CD4-positive, CD25-positive, alpha-beta regulatory T cell (primary cell): ENCODE measurements around the gene DNAJC21. TPM values are rescaled to one million over a fixed set of nuclear protein-coding genes. Genes with fewer than 3 reads are reported as not detected.
"Not testable (repeated sequence)": the region's sequence is repeated elsewhere in the genome, so short reads cannot be mapped to it uniquely, and the experiment has no call there.

Source experiments
- ATAC-seq, 2 donors: fragments of 150-1000 bp; cut with Tn5 transposase; one replicate each; pipeline ENCODE4 v1.10.0; 2021; ENCODE audit warnings: low read depth in 2 of 2, moderate number of reproducible peaks in 2 of 2, moderate library complexity in 1 of 2
- DNase-seq, 3 donors: peaks; one replicate each; pipeline versions ENCODE4 v3.0.0 to v3.0.0-alpha.2; 2012 to 2022; ENCODE audit warnings: mixed read lengths in 1 of 3
- H3K27ac ChIP-seq: one replicate; pipeline ENCODE4 v1.7.0; 2013; ENCODE audit warnings: mild to moderate bottlenecking, low read length; ENCODE audit not compliant: insufficient read depth, poor library complexity, severe bottlenecking
- H3K27me3 ChIP-seq: one replicate; pipeline ENCODE4 v1.7.0; 2013; ENCODE audit warnings: low read length; ENCODE audit not compliant: control insufficient read depth, insufficient read depth
- H3K36me3 ChIP-seq: one replicate; pipeline ENCODE4 v1.7.0; 2013; ENCODE audit warnings: mild to moderate bottlenecking, low read length, moderate library complexity; ENCODE audit not compliant: control insufficient read depth, insufficient read depth
- H3K4me1 ChIP-seq: 2 replicates; pipeline ENCODE4 v1.7.0; 2013; ENCODE audit warnings: mild to moderate bottlenecking, low read length; ENCODE audit not compliant: insufficient read depth, control insufficient read depth, poor library complexity, severe bottlenecking
- H3K4me3 ChIP-seq: one replicate; pipeline ENCODE4 v1.7.0; 2013; ENCODE audit warnings: low read depth, mild to moderate bottlenecking, low read length, moderate library complexity
- H3K9me3 ChIP-seq, 2 experiments: 1 replicate in 1 of 2; 2 replicates in 1 of 2; pipeline ENCODE4 v1.7.0; 2013; ENCODE audit warnings: low read length in 2 of 2, mild to moderate bottlenecking in 1 of 2, moderate library complexity in 1 of 2; ENCODE audit not compliant: control insufficient read depth in 2 of 2
- H3K27ac Mint-ChIP-seq, 3 donors: one replicate each; pipeline ENCODE4 v1.8.0; 2020 to 2022; ENCODE audit warnings: mild to moderate bottlenecking in 3 of 3, mixed read lengths in 3 of 3, moderate library complexity in 2 of 3
- H3K27me3 Mint-ChIP-seq: one replicate; pipeline ENCODE4 v1.8.0; 2022; ENCODE audit warnings: mild to moderate bottlenecking, mixed read lengths
- H3K36me3 Mint-ChIP-seq: one replicate; pipeline ENCODE4 v1.8.0; 2020; ENCODE audit warnings: mixed read lengths
- H3K4me1 Mint-ChIP-seq, 4 donors: one replicate each; pipeline ENCODE4 v1.8.0; 2020 to 2022; ENCODE audit warnings: mixed read lengths in 4 of 4, mild to moderate bottlenecking in 1 of 4
- H3K4me3 Mint-ChIP-seq, 4 donors: one replicate each; pipeline ENCODE4 v1.8.0; 2020 to 2022; ENCODE audit warnings: mild to moderate bottlenecking in 4 of 4, mixed read lengths in 4 of 4, moderate library complexity in 3 of 4
- H3K9me3 Mint-ChIP-seq, 7 donors: one replicate each; pipeline ENCODE4 v1.8.0; 2020 to 2022; ENCODE audit warnings: mixed read lengths in 7 of 7, mild to moderate bottlenecking in 3 of 7, moderate library complexity in 2 of 7
- polyA plus RNA-seq, 4 donors: library from polyadenylated mRNA; unstranded; fragments of 300-500 nt; fragmentation: Illumina TruSeq; gene quantifications; one replicate each; pipeline ENCODE4 v1.2.3, GENCODE V29; 2021
- total RNA-seq: library from RNA; stranded (reverse); gene quantifications from one replicate; pipeline ENCODE4 v1.2.3, GENCODE V29; 2022

DNAJC21 gene
- total and polyA plus RNA-seq, 5 donors from 2014 or later: 15.0 to 42.9 (median 19.7) TPM

GRCh38 chr5:34959323-34959722 is 30.0 kb downstream of the DNAJC21 start:
- Mint-ChIP-seq H3K27ac (peak overlapping the region in 2 of 3 donors; percentile 3 to 24), H3K27me3 (no peaks in the 10 kb centered on the region), H3K4me1 (peaks cover 0 to 8% (median 4%) of the 10 kb centered on the region in 4 donors), H3K9me3 (no peaks in the 10 kb centered on the region), H3K36me3 (peaks cover 13% of the 10 kb centered on the region), H3K4me3 (no peak overlapping the region)
- ATAC-seq (peak in 1 of 2 donors; percentile 31), DNase-seq (peak in 1 of 3 donors; percentile 23)
- Histone ChIP-seq H3K4me1 (no peaks in the 10 kb centered on the region), H3K27me3 (no peaks in the 10 kb centered on the region), H3K27ac (no peak overlapping the region), H3K4me3 (no peak overlapping the region), H3K9me3 (no peaks in the 10 kb centered on the region), H3K36me3 (peaks cover 13% of the 10 kb centered on the region)

GRCh38 chr5:34967540-34967939 is 38.2 kb downstream of the DNAJC21 start:
- Histone ChIP-seq H3K4me3 (no peak overlapping the region), H3K9me3 (no peaks in the 10 kb centered on the region), H3K27ac (no peak overlapping the region), H3K4me1 (no peaks in the 10 kb centered on the region), H3K36me3 (no peaks in the 10 kb centered on the region), H3K27me3 (no peaks in the 10 kb centered on the region)
- Mint-ChIP-seq H3K9me3 (peaks cover 0 to 13% (median 2%) of the 10 kb centered on the region in 7 donors), H3K4me1 (peaks cover 0 to 4% (median 0%) of the 10 kb centered on the region in 4 donors), H3K27ac (no peak overlapping the region), H3K36me3 (peaks cover 19% of the 10 kb centered on the region), H3K27me3 (no peaks in the 10 kb centered on the region), H3K4me3 (no peak overlapping the region)
- ATAC-seq (no peak), DNase-seq (no peak)

DNA sequence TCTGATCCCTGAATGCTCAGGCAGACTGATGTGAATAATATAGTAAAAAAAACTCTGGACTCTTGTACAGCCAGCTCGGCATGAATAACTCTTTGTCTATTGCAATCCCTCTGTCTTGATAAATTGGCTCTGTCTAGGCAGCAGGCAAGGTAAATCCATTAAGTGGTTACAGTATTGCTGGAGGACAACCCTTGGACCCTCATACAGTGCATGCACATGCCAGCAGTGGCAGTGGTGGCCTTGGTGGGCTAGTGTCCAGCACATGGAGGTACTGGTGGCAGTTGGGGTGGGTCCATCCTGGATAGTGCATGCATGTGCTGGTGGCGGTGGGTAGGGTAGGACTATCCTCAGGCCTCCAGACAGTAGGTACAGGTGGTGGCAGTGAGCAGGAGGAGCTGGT is 38.9 kb downstream of the DNAJC21 start:
- peaks cover 19% of the 10 kb centered on the region for H3K36me3 Mint-ChIP-seq
- DNase-seq: no peak
- no peak overlapping the region for H3K4me3 Mint-ChIP-seq

DNA sequence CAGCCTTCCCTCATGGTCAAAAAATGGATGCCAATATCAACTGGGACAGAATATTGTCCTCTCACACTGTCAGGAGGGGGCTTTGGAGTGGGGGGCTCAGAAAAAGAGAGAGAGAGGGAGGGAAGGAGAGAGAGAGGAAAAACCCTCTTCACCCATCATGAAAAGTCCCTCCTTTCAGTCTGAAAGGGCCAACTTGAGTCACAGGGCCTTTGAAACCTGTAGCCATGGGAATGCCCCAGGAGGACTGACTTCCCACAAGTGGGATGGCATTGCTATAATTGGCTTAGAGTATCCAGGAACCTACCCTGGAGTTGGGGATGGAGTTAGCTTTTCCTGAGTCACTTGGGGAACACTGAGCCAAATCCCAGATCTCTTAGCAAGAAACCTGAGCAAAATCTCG is 41.2 kb downstream of the DNAJC21 start:
- no peaks in the 10 kb centered on the region for H3K36me3 ChIP-seq
- Mint-ChIP-seq H3K27me3 (no peaks in the 10 kb centered on the region), H3K9me3 (peaks cover 0 to 13% (median 2%) of the 10 kb centered on the region in 7 donors), H3K36me3 (peaks cover 19% of the 10 kb centered on the region), H3K27ac (peak overlapping the region in 1 of 3 donors; percentile 34), H3K4me3 (no peak overlapping the region), H3K4me1 (no peaks in the 10 kb centered on the region)
- H3K4me1 ChIP-seq: no peaks in the 10 kb centered on the region
- ATAC-seq: no peak
- no peak overlapping the region for H3K27ac ChIP-seq
- H3K27me3 ChIP-seq: no peaks in the 10 kb centered on the region
- H3K4me3 ChIP-seq: no peak overlapping the region
- H3K9me3 ChIP-seq: no peaks in the 10 kb centered on the region
- no peak for DNase-seq

More for the DNA sequence above, 38.9 kb downstream of the DNAJC21 start:
- no peaks in the 10 kb centered on the region for H3K27me3 ChIP-seq
- no peaks in the 10 kb centered on the region for H3K36me3 ChIP-seq
- H3K9me3 Mint-ChIP-seq: peaks cover 0 to 13% (median 2%) of the 10 kb centered on the region in 7 donors
- H3K9me3 ChIP-seq: no peaks in the 10 kb centered on the region
- H3K4me3 ChIP-seq: no peak overlapping the region
- H3K4me1 ChIP-seq: no peaks in the 10 kb centered on the region
- no peaks in the 10 kb centered on the region for H3K27me3 Mint-ChIP-seq
- H3K4me1 Mint-ChIP-seq: peaks cover 0 to 3% (median 0%) of the 10 kb centered on the region in 4 donors
- ATAC-seq: no peak
- no peak overlapping the region for H3K27ac ChIP-seq
- H3K27ac Mint-ChIP-seq: no peak overlapping the region

GRCh38 chr5:34971655-34972054 is 42.3 kb downstream of the DNAJC21 start:
- not testable (repeated sequence) for H3K4me1 Mint-ChIP-seq, H3K27ac Mint-ChIP-seq, ATAC-seq, H3K27ac ChIP-seq, H3K9me3 ChIP-seq, H3K27me3 ChIP-seq, H3K36me3 Mint-ChIP-seq, DNase-seq, H3K4me3 ChIP-seq, H3K9me3 Mint-ChIP-seq, H3K4me1 ChIP-seq, H3K36me3 ChIP-seq, H3K27me3 Mint-ChIP-seq, H3K4me3 Mint-ChIP-seq

DNA sequence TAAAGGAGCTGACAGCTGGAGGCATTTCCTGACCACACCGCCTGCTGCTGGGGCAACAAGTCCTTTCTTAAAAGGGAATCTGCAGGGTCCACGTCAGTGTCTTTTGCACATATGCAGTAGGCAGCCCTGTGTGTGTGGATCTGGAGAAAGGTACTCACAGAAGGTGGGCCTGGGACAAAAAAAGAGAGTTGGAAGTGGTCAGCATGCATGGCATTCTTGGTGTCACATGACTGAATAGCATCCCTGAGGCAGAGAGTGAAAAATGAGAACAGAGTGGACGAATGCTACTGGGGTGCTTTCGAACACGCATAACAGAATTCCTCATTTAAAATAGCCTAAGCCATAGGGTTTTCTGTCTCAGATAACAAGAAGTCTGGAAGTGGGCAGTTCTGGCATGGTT is 47.0 kb downstream of the DNAJC21 start:
- Mint-ChIP-seq H3K4me1 (no peaks in the 10 kb centered on the region), H3K27ac (no peak overlapping the region), H3K36me3 (no peaks in the 10 kb centered on the region), H3K27me3 (peaks cover 4% of the 10 kb centered on the region), H3K9me3 (peaks cover 0 to 5% (median 0%) of the 10 kb centered on the region in 7 donors), H3K4me3 (no peak overlapping the region)
- Histone ChIP-seq H3K27me3 (no peaks in the 10 kb centered on the region), H3K27ac (no peak overlapping the region), H3K36me3 (no peaks in the 10 kb centered on the region), H3K4me1 (no peaks in the 10 kb centered on the region), H3K9me3 (no peaks in the 10 kb centered on the region), H3K4me3 (no peak overlapping the region)
- ATAC-seq (no peak), DNase-seq (no peak)

DNA sequence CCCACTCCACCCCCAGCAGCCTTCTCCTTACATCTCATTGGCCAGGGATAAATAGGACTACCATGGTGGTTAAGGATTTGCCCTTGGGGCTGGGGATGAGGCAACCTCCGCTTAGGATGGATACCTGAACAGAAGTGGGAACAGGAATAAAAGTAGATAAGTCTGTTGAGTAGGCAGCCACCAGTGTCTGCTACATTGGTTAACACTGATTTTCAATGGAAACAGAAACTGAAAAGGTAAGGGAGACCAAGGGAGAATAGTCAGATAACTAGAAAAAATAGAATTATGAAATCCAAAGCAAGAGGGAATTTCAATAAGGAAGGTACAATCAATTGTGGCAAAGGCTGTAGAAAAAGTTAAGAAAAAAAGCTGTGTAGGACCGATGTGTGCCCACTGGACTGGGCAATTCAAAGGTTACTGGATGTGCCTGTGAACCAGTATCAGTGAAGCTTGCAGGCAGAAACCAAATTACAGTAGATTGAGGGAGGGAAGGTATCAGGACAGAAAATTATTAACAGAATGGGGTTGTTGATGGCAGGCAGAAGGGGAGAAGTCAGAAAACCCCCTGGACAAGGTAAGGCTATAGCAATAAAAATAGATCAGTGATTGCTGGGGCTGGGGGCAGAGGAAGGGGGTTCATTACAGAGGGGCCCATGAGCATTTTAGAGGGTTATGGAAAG is 48.7 kb downstream of the DNAJC21 start:
- no peak overlapping the region for H3K4me3 Mint-ChIP-seq
- ATAC-seq (no peak), DNase-seq (no peak)
- Histone ChIP-seq H3K27ac (no peak overlapping the region), H3K36me3 (no peaks in the 10 kb centered on the region), H3K4me3 (no peak overlapping the region), H3K27me3 (no peaks in the 10 kb centered on the region), H3K9me3 (no peaks in the 10 kb centered on the region), H3K4me1 (no peaks in the 10 kb centered on the region)
- H3K36me3 Mint-ChIP-seq: no peaks in the 10 kb centered on the region
- H3K9me3 Mint-ChIP-seq: peaks cover 0 to 12% (median 3%) of the 10 kb centered on the region in 7 donors
- no peak overlapping the region for H3K27ac Mint-ChIP-seq
- no peaks in the 10 kb centered on the region for H3K4me1 Mint-ChIP-seq
- peaks cover 4% of the 10 kb centered on the region for H3K27me3 Mint-ChIP-seq

GRCh38 chr5:34978681-34979080 is 49.3 kb downstream of the DNAJC21 start:
- ATAC-seq: no peak
- H3K36me3 ChIP-seq: no peaks in the 10 kb centered on the region
- H3K4me1 Mint-ChIP-seq: no peaks in the 10 kb centered on the region
- H3K4me3 Mint-ChIP-seq: no peak overlapping the region
- H3K9me3 ChIP-seq: no peaks in the 10 kb centered on the region
- no peak overlapping the region for H3K27ac ChIP-seq
- H3K4me3 ChIP-seq: no peak overlapping the region
- H3K9me3 Mint-ChIP-seq: peaks cover 0 to 12% (median 3%) of the 10 kb centered on the region in 7 donors
- H3K27me3 Mint-ChIP-seq: peaks cover 4% of the 10 kb centered on the region
- H3K27me3 ChIP-seq: no peaks in the 10 kb centered on the region
- H3K36me3 Mint-ChIP-seq: no peaks in the 10 kb centered on the region
- H3K27ac Mint-ChIP-seq: no peak overlapping the region
- DNase-seq: no peak
- no peaks in the 10 kb centered on the region for H3K4me1 ChIP-seq
